HepG2 (cell line): ENCODE data around the gene PCYT2. TPM values are rescaled to one million over a fixed set of nuclear protein-coding genes. Genes with fewer than 3 reads are reported as not detected.

Experiments used
- GATAD2A ChIP-seq: IDR thresholded peaks from 2 replicates; pipeline ENCODE4 v1.6.1; 2016
- HNRNPL ChIP-seq: fragments of 200-400 bp; formaldehyde crosslinking; IDR thresholded peaks from 2 replicates; pipeline ENCODE4 v1.6.1; 2017; ENCODE audit warnings: mild to moderate bottlenecking, low read depth, low read length
- KDM4B ChIP-seq: sonication (generic); formaldehyde crosslinking; IDR thresholded peaks from 2 replicates; pipeline ENCODE4 v1.4.0; 2020; ENCODE audit warnings: missing genetic modification reagents
- PPARG ChIP-seq: conservative IDR thresholded peaks from 2 replicates; pipeline ENCODE4 v1.6.1; 2016; ENCODE audit warnings: missing biosample characterization, missing genetic modification reagents
- SAP130 ChIP-seq: IDR thresholded peaks from 2 replicates; pipeline ENCODE4 v1.6.1; 2016; ENCODE audit warnings: low read depth
- SIN3A ChIP-seq: IDR thresholded peaks from 2 replicates; pipeline ENCODE4 v1.6.1; 2011; ENCODE audit warnings: low read depth, mild to moderate bottlenecking, control low read depth, low read length, borderline replicate concordance
- ZFP90 ChIP-seq: sonication (generic); formaldehyde crosslinking; IDR thresholded peaks from 2 replicates; pipeline ENCODE4 v1.8.0; 2022; ENCODE audit warnings: missing genetic modification reagents, mild to moderate bottlenecking, inconsistent platforms, borderline replicate concordance
- ZNF451 ChIP-seq: sonication (generic); formaldehyde crosslinking; IDR thresholded peaks from 2 replicates; pipeline ENCODE4 v1.5.0; 2020; ENCODE audit warnings: mild to moderate bottlenecking, missing genetic modification reagents
- ZNF615 ChIP-seq: sonication (generic); formaldehyde crosslinking; IDR thresholded peaks from 2 replicates; pipeline ENCODE4 v1.5.0; 2020; ENCODE audit warnings: mild to moderate bottlenecking, missing genetic modification reagents, borderline replicate concordance
- ZNF781 ChIP-seq: sonication (generic); formaldehyde crosslinking; IDR thresholded peaks from 2 replicates; pipeline ENCODE4 v1.5.1; 2020; ENCODE audit warnings: borderline replicate concordance, mild to moderate bottlenecking, missing genetic modification reagents; ENCODE audit errors: not compliant biosample characterization
- ZSCAN20 ChIP-seq: sonication (generic); formaldehyde crosslinking; IDR thresholded peaks from 2 replicates; pipeline ENCODE4 v1.4.0; 2020; ENCODE audit warnings: missing genetic modification reagents, mild to moderate bottlenecking, borderline replicate concordance
- polyA plus RNA-seq, 8 experiments: library from polyadenylated mRNA; depleted of rRNA in 3 of 8; stranded (reverse) in 7 of 8; unstranded in 1 of 8; fragments of >200 nt; fragmentation: Illumina TruSeq in 4 of 8; extraction: Trizol in 4 of 8; gene quantifications; 2 replicates each; pipeline versions ENCODE4 v1.2.1 to v1.2.3, GENCODE V29; 2011 to 2016; ENCODE audit warnings: low read depth in 4 of 8, missing spikeins in 1 of 8, mixed read lengths in 1 of 8; ENCODE audit not compliant: insufficient read depth in 1 of 8
- total RNA-seq, 5 experiments: library from RNA; depleted of rRNA; stranded (reverse); fragments of >200 nt; fragmentation: Illumina TruSeq; extraction: Trizol; gene quantifications; 2 replicates each; pipeline ENCODE4 v1.2.3, GENCODE V29; 2016; ENCODE audit warnings: low read depth in 1 of 5
- TF ChIP-seq, protein P1 (sequence below): sonication (generic); formaldehyde crosslinking; IDR thresholded peaks from 2 replicates; pipeline ENCODE4 v1.8.1; 2023; ENCODE audit warnings: mild to moderate bottlenecking, inconsistent platforms, moderate library complexity, missing genetic modification reagents, borderline replicate concordance
- TF ChIP-seq, protein P2 (sequence below): IDR thresholded peaks from 2 replicates; pipeline ENCODE4 v1.6.1; 2016; ENCODE audit warnings: mild to moderate bottlenecking
- TF ChIP-seq, protein P3 (sequence below): sonication (generic); formaldehyde crosslinking; IDR thresholded peaks from 2 replicates; pipeline ENCODE4 v1.5.1; 2020; ENCODE audit warnings: missing genetic modification reagents, mild to moderate bottlenecking, borderline replicate concordance
- TF ChIP-seq, protein P4 (sequence below): sonication (generic); formaldehyde crosslinking; IDR thresholded peaks from 2 replicates; pipeline ENCODE4 v1.5.1; 2020; ENCODE audit warnings: mild to moderate bottlenecking, missing genetic modification reagents, borderline replicate concordance

The PCYT2 gene
- total and polyA plus RNA-seq, 2 of the 13 experiments (the other 11 are each of a cell fraction or from before 2014, with no cell fraction given): 147 to 297 TPM

DNA sequence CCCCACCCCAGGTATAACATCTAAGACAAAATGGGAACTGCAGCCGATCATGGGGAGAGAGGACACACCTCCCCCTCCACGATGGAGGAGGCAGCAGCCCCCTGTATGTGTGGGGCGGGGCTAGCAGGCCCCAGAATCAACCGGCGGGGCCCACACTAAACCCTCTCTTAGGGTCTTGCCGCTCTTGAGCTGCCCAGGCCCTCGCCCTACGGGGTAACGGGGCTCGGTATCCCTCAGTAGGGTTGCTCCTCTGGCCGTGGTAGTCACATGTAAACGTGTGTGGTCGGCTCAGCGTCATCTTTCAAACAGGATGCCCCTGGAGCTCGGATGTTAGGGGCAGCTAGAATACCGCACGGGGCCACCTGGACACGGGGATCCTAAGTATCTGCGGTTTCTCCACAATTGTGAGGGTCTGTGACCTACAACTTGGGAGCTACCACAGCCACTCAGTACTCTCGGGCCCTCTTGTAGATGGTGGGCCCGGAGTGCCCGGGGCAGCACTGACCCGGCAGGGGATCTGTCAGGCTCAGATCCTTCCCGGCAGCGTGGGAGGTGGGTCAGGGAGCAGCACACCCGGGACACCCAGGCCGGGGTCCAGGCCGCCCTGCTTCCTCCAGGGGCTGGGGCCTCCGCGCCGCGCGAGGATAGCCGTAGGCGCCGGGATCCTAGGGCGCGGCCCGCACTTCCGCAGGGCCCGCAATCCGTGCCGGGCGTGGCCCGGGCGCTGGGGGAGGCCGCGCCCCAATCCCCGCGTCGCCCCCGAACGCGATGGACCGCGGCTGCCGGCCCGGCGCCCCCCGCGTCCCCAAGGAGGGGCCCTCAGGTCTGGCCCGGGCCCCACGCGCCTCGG is 40.8 kb downstream of the PCYT2 start (continued):
- TF ChIP-seq, protein P1, sequence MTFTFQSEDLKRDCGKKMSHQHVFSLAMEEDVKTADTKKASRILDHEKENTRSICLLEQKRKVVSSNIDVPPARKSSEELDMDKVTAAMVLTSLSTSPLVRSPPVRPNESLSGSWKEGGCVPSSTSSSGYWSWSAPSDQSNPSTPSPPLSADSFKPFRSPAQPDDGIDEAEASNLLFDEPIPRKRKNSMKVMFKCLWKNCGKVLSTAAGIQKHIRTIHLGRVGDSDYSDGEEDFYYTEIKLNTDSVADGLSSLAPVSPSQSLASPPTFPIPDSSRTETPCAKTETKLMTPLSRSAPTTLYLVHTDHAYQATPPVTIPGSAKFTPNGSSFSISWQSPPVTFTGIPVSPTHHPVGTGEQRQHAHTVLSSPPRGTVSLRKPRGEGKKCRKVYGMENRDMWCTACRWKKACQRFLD (CRISPR knock-in tag): 0 out of 2 replicates have a peak, but pooled peaks have one; percentile 80
- TF ChIP-seq HNRNPL (peak; percentile 48; the same call in 1 of the 2 replicates), GATAD2A (no peak), SIN3A (0 out of 2 replicates have a peak, but pooled peaks have one; percentile 43), ZNF781 (CRISPR knock-in tag) (peak; percentile 17), ZNF615 (CRISPR knock-in tag) (no peak), SAP130 (CRISPR knock-in tag) (peak; percentile 46; the same call in 1 of the 2 replicates), KDM4B (CRISPR knock-in tag) (peak; percentile 13; the same call in 1 of the 2 replicates), ZNF451 (CRISPR knock-in tag) (0 out of 2 replicates have a peak, but pooled peaks have one; percentile 39), PPARG (CRISPR knock-in tag) (0 out of 2 replicates have a peak, but pooled peaks have one; percentile 8), ZSCAN20 (peak; percentile 48; the same call in 1 of the 2 replicates), ZFP90 (CRISPR knock-in tag) (no peak)
- TF ChIP-seq, protein P2, sequence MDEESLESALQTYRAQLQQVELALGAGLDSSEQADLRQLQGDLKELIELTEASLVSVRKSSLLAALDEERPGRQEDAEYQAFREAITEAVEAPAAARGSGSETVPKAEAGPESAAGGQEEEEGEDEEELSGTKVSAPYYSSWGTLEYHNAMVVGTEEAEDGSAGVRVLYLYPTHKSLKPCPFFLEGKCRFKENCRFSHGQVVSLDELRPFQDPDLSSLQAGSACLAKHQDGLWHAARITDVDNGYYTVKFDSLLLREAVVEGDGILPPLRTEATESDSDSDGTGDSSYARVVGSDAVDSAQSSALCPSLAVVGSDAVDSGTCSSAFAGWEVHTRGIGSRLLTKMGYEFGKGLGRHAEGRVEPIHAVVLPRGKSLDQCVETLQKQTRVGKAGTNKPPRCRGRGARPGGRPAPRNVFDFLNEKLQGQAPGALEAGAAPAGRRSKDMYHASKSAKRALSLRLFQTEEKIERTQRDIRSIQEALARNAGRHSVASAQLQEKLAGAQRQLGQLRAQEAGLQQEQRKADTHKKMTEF (CRISPR knock-in tag): 0 out of 2 replicates have a peak, but pooled peaks have one; percentile 39
- TF ChIP-seq, protein P3, sequence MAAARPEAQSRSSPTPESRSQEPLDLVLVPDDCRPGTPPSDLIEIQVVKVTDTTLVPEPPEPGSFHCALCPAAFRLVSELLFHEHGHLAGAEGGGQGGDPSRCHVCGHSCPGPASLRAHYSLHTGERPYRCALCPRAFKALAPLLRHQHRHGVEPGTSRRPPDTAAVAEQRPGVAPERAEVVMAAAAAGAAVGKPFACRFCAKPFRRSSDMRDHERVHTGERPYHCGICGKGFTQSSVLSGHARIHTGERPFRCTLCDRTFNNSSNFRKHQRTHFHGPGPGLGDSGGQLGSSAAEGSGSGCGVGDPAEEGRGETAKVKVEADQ (CRISPR knock-in tag): no peak
- TF ChIP-seq, protein P4, sequence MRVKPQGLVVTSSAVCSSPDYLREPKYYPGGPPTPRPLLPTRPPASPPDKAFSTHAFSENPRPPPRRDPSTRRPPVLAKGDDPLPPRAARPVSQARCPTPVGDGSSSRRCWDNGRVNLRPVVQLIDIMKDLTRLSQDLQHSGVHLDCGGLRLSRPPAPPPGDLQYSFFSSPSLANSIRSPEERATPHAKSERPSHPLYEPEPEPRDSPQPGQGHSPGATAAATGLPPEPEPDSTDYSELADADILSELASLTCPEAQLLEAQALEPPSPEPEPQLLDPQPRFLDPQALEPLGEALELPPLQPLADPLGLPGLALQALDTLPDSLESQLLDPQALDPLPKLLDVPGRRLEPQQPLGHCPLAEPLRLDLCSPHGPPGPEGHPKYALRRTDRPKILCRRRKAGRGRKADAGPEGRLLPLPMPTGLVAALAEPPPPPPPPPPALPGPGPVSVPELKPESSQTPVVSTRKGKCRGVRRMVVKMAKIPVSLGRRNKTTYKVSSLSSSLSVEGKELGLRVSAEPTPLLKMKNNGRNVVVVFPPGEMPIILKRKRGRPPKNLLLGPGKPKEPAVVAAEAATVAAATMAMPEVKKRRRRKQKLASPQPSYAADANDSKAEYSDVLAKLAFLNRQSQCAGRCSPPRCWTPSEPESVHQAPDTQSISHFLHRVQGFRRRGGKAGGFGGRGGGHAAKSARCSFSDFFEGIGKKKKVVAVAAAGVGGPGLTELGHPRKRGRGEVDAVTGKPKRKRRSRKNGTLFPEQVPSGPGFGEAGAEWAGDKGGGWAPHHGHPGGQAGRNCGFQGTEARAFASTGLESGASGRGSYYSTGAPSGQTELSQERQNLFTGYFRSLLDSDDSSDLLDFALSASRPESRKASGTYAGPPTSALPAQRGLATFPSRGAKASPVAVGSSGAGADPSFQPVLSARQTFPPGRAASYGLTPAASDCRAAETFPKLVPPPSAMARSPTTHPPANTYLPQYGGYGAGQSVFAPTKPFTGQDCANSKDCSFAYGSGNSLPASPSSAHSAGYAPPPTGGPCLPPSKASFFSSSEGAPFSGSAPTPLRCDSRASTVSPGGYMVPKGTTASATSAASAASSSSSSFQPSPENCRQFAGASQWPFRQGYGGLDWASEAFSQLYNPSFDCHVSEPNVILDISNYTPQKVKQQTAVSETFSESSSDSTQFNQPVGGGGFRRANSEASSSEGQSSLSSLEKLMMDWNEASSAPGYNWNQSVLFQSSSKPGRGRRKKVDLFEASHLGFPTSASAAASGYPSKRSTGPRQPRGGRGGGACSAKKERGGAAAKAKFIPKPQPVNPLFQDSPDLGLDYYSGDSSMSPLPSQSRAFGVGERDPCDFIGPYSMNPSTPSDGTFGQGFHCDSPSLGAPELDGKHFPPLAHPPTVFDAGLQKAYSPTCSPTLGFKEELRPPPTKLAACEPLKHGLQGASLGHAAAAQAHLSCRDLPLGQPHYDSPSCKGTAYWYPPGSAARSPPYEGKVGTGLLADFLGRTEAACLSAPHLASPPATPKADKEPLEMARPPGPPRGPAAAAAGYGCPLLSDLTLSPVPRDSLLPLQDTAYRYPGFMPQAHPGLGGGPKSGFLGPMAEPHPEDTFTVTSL (CRISPR knock-in tag): no peak; the same call in 1 of the 2 replicates
